ENCODE results near the gene ZCCHC14.

GRCh38 chr16:87389245-87389644, 103.6 kb downstream of the ZCCHC14 start:
- no peak for TF ChIP-seq CTCF (optimal IDR thresholded peaks at IDR 0.05 in 1 of 3, IDR thresholded peaks at IDR 0.05 in 1 of 3, conservative IDR thresholded peaks at IDR 0.05 in 1 of 3; ENCODE audit: extremely low read depth in 1 of 3, insufficient read depth in 2 of 3, low read length in 3 of 3)
- no peak for TF ChIP-seq EZH2 (IDR thresholded peaks at IDR 0.05; ENCODE audit: low read length)

Measured in keratinocyte (primary cell).